NCI-H2196 (cell line): ENCODE results near the gene ABCA8.

Source experiments
- DNase-seq: peaks from one replicate; lab custom pipeline; 2025; ENCODE audit not compliant: unreplicated experiment; lab: John Stamatoyannopoulos, UW

ABCA8 gene

GRCh38 chr17:68870161-68870826, 84.9 kb downstream of the ABCA8 start:
- no peak for DNase-seq

GRCh38 chr17:68868708-68869107, 86.5 kb downstream of the ABCA8 start:
- peak; percentile 42 for DNase-seq

- no peak for DNase-seq
Observed at GRCh38 chr17:68867759-68868516, 87.3 kb downstream of the ABCA8 start.

GRCh38 chr17:68865584-68865983, 89.6 kb downstream of the ABCA8 start:
- DNase-seq, result no peak

- DNase-seq, result no peak
Observed at GRCh38 chr17:68863091-68863652, 92.0 kb downstream of the ABCA8 start.

DNA sequence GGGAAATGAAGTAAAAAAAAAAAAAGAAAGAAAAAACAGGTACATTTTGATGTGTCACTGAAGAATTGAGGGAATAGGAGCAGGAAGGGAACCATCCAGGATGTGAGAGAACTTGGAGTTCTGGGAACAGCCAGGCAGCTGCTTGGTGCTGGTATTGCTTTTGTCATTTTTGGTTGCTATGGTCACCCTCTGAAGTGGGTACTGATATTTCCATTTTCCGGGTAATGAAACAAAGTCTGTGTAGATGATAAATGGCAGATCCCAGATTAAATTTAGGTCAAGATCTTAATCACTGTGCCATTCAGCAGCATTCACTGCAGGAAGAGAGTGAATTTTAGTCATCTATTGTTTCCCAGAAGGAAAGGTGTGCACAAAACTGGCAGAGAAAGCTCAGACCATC, 93.6 kb downstream of the ABCA8 start:
- peak; percentile 70 for DNase-seq

DNA sequence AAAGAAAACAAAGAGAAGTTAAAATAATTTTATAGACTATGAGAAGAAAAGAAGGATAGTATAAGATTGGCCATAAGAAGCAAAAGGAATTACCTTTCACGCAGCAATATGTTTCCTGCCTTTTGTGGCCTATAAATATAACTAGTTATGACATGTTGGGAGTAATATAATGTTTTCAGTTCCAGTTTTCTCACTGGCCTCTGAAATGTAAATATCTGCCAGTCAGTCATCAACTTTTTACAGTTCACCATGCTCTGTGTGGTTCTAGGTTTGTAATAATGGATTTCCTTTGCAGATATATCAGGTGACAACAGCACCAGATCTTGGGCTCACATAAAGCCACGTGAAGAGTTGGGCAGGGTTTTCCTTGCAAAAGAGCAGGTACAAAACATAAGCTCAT, 94.3 kb downstream of the ABCA8 start:
- DNase-seq, result no peak

- DNase-seq, result no peak
Observed at GRCh38 chr17:68854452-68854851, 100.7 kb downstream of the ABCA8 start.

DNA sequence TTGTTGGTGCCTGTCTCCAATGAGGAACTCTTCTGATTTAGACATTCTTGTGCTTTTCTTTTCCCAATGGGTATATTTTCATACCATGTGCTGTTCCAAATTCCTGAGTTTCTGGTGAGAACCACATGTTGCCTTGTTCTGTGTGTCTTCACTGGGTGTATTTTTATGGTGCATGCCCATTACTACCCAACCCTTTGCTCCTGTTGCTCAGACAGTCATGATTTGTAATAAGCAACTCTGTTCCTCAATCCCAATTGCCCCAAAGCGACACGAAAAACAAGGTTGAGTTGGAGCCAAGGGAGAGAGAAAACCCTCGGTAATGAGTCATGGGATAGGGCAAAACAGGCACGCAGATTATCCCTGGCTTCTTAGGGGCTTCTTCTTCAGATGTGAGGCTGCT, 101.8 kb downstream of the ABCA8 start:
- no peak for DNase-seq

GRCh38 chr17:68853036-68853435, 102.2 kb downstream of the ABCA8 start:
- no peak for DNase-seq

GRCh38 chr17:68851890-68852289, 103.3 kb downstream of the ABCA8 start:
- DNase-seq, result no peak

DNA sequence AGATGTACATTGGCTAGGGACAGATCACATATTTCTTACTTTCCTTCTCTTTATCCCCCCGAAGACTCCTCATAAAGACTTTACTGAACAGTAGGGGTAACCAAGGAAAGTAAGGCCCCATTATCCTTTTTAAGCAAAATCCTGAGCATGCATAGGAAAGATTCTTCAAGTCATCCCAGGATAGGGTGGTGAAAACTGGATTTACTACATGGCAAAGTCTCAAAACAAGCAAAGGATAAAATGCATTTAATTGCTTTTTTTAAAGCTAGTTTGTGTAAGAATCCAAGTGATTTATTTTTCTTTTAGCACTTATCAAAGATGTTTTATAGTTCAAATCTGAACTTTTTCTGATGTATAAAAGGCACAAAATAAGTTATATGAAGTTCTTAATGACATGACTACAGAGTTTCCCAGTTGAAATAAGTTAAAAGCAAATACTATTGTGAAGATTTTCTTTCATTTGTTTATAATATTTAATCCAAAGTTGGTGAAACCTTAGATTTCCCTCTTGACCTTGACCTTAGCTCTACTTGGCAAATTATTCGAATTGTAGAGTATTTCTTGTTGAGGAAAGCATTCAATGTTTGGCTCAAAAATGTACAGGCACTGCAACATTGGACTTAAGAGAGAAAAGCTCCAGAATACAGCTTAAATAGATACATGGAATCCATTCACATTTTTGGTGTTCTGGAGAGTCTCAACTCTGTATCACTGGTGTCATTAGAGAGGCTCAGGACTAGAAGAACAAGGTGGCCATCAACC, 104.3 kb downstream of the ABCA8 start:
- no peak for DNase-seq

GRCh38 chr17:68849673-68850610, 105.2 kb downstream of the ABCA8 start:
- peak; percentile 17 for DNase-seq

- no peak for DNase-seq
Observed at GRCh38 chr17:68847711-68848110, 107.5 kb downstream of the ABCA8 start.

GRCh38 chr17:68843522-68843921, 111.7 kb downstream of the ABCA8 start:
- no peak for DNase-seq

DNA sequence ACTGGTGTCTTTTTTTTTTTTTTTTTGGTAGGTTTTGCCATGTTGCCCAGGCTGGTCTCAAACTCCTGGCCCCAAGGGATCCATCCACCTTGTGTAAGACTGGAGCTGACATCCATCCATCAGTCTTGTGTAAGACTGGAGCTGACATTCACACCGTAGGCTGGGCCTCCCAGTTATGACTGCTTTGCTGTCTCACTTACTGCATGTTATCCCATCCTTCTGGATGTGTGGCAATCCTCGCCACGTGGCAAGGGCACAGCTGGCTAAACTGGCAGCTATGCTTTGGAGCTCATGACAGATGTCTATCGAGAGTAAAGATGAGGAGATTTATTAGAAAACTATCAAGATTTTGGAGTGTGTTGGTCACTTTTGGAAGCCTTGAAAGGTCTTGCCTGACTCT, 115.1 kb downstream of the ABCA8 start:
- no peak for DNase-seq

GRCh38 chr17:68835071-68835470, 120.1 kb downstream of the ABCA8 start:
- DNase-seq, result no peak

- DNase-seq, result no peak
Observed at GRCh38 chr17:68834328-68834836, 120.8 kb downstream of the ABCA8 start.

GRCh38 chr17:68832109-68832802, 122.9 kb downstream of the ABCA8 start:
- DNase-seq, result no peak

DNA sequence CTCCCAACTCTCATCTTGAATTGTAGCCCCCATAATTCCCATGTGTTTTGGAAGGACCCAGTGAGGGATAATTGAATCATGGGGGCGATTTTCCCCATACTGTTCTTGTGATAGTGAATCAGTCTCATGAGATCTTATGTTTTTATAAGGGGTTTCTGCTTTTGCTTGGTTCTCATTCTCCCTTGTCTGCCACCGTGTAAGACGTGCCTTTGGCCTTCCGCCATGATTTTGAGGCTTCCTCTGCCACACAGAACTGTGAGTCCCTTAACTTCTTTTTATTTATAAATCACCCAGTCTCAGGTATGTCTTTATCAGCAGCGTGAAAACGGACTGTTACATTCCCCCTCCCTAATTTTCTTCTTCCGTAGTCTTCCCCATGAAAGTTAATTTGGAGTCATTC, 124.0 kb downstream of the ABCA8 start:
- no peak for DNase-seq
